Parathyroid adenoma (tissue), 2 donors: ENCODE measurements around the gene PRKD1.

Source experiments
- H2AFZ ChIP-seq: fragments of 300-600 bp; sonication (generic); one replicate; pipeline ENCODE4 v1.7.0; 2017; ENCODE audit warnings: antibody characterized with exemption, mild to moderate bottlenecking
- H3K27ac ChIP-seq: fragments of 300-600 bp; sonication (generic); one replicate; pipeline ENCODE4 v1.7.0; 2017
- H3K27me3 ChIP-seq: fragments of 300-600 bp; sonication (generic); one replicate; pipeline ENCODE4 v1.7.0; 2017; ENCODE audit warnings: low read length; ENCODE audit not compliant: control insufficient read depth, insufficient read depth
- H3K36me3 ChIP-seq: fragments of 300-600 bp; sonication (generic); one replicate; pipeline ENCODE4 v1.7.0; 2017; ENCODE audit warnings: low read length; ENCODE audit not compliant: control insufficient read depth, insufficient read depth
- H3K4me1 ChIP-seq: fragments of 300-600 bp; sonication (generic); one replicate; pipeline ENCODE4 v1.7.0; 2017; ENCODE audit warnings: control low read depth
- H3K4me2 ChIP-seq: fragments of 300-600 bp; sonication (generic); one replicate; pipeline ENCODE4 v1.7.0; 2017; ENCODE audit warnings: low read length
- H3K4me3 ChIP-seq: fragments of 300-600 bp; sonication (generic); one replicate; pipeline ENCODE4 v1.7.0; 2017; ENCODE audit warnings: low read depth, low read length
- H3K79me2 ChIP-seq: fragments of 300-600 bp; sonication (generic); one replicate; pipeline ENCODE4 v1.7.0; 2017; ENCODE audit warnings: control low read depth
- H3K9ac ChIP-seq: fragments of 300-600 bp; sonication (generic); one replicate; pipeline ENCODE4 v1.7.0; 2017; ENCODE audit warnings: mild to moderate bottlenecking
- H3K9me3 ChIP-seq: fragments of 300-600 bp; sonication (generic); one replicate; pipeline ENCODE4 v1.7.0; 2017; ENCODE audit warnings: low read length; ENCODE audit not compliant: control insufficient read depth
- CTCF ChIP-seq: fragments of 300-600 bp; sonication (generic); IDR thresholded peaks from one replicate; pipeline ENCODE4 v1.7.0; 2017; ENCODE audit warnings: antibody characterized with exemption, mild to moderate bottlenecking
- donor health status: primary hyperparathyroidism.

PRKD1 gene

GRCh38 chr14:29757188-29757680 lies 170.4 kb downstream of the PRKD1 start:
- Histone ChIP-seq H3K4me1 (no peaks in the 10 kb centered on the region), H3K9me3 (no peaks in the 10 kb centered on the region), H3K79me2 (peaks cover 3% of the 10 kb centered on the region), H3K27me3 (no peaks in the 10 kb centered on the region), H2AFZ (no peak overlapping the region), H3K4me3 (no peak overlapping the region), H3K4me2 (no peak overlapping the region), H3K9ac (no peak overlapping the region), H3K36me3 (no peaks in the 10 kb centered on the region), H3K27ac (no peak overlapping the region)
- TF ChIP-seq CTCF, result no peak

GRCh38 chr14:29756019-29756385 lies 171.6 kb downstream of the PRKD1 start:
- TF ChIP-seq CTCF, result no peak
- H3K4me2 ChIP-seq, result no peak overlapping the region
- no peaks in the 10 kb centered on the region for H3K27me3 ChIP-seq
- H3K27ac ChIP-seq, result no peak overlapping the region
- H3K9me3 ChIP-seq, result no peaks in the 10 kb centered on the region
- no peaks in the 10 kb centered on the region for H3K36me3 ChIP-seq
- H3K9ac ChIP-seq, result no peak overlapping the region
- H3K4me1 ChIP-seq, result no peaks in the 10 kb centered on the region
- no peak overlapping the region for H2AFZ ChIP-seq
- H3K79me2 ChIP-seq, result no peaks in the 10 kb centered on the region
- no peak overlapping the region for H3K4me3 ChIP-seq

GRCh38 chr14:29755311-29756018 lies 172.2 kb downstream of the PRKD1 start:
- Histone ChIP-seq H3K36me3 (no peaks in the 10 kb centered on the region), H3K4me1 (no peaks in the 10 kb centered on the region), H3K27me3 (no peaks in the 10 kb centered on the region), H3K9ac (no peak overlapping the region), H3K4me2 (no peak overlapping the region), H3K27ac (no peak overlapping the region), H3K79me2 (no peaks in the 10 kb centered on the region), H2AFZ (no peak overlapping the region), H3K9me3 (no peaks in the 10 kb centered on the region), H3K4me3 (no peak overlapping the region)
- no peak for TF ChIP-seq CTCF

GRCh38 chr14:29754134-29754533 lies 173.5 kb downstream of the PRKD1 start:
- Histone ChIP-seq H3K27me3 (no peaks in the 10 kb centered on the region), H3K36me3 (no peaks in the 10 kb centered on the region), H3K9ac (no peak overlapping the region), H2AFZ (no peak overlapping the region), H3K27ac (no peak overlapping the region), H3K9me3 (no peaks in the 10 kb centered on the region), H3K79me2 (no peaks in the 10 kb centered on the region), H3K4me1 (no peaks in the 10 kb centered on the region), H3K4me3 (no peak overlapping the region), H3K4me2 (no peak overlapping the region)
- TF ChIP-seq CTCF, result no peak
